ENCODE data around the gene C1QTNF5. TPM values are rescaled to one million over a fixed set of nuclear protein-coding genes. Genes with fewer than 3 reads are reported as not detected.

Gene C1QTNF5
- total and polyA plus RNA-seq, 2 donors (not counting 1 experiment from before 2014, with no cell fraction given) = not detected

- Histone ChIP-seq H3K4me1 (ENCODE audit: control insufficient read depth in 2 of 2, insufficient read depth in 2 of 2, low read length in 2 of 2) (no peaks in the 10 kb centered on the region), H3K27ac (ENCODE audit: low read length in 2 of 2) (no peak overlapping the region), H4K20me1 (ENCODE audit: control insufficient read depth, insufficient read depth, low read length, poor library complexity, severe bottlenecking) (peaks cover 6% of the 10 kb centered on the region), H3K27me3 (replicated peaks in 1 of 4; ENCODE audit: control extremely low read depth in 1 of 4, control insufficient read depth in 3 of 4, insufficient read depth in 4 of 4, low read length in 3 of 4) (no peaks in the 10 kb centered on the region), H3K79me2 (ENCODE audit: control insufficient read depth, insufficient read depth, low read length) (peaks cover 5% of the 10 kb centered on the region), H3K9ac (ENCODE audit: low read length) (no peak overlapping the region), H2AFZ (ENCODE audit: insufficient read depth, low read depth, low read length, poor library complexity, severe bottlenecking) (no peak overlapping the region), H3K4me2 (replicated peaks; ENCODE audit: low read depth, low read length, poor library complexity, severe bottlenecking) (no peak overlapping the region), H3K4me3 (ENCODE audit: control extremely low read depth in 1 of 5, extremely low read depth in 1 of 5, insufficient read depth in 1 of 5, low read depth in 2 of 5, low read length in 4 of 5) (no peak overlapping the region), H3K36me3 (replicated peaks in 1 of 2; ENCODE audit: control extremely low read depth in 1 of 2, control insufficient read depth in 1 of 2, extremely low read depth in 1 of 2, insufficient read depth in 2 of 2, low read length in 1 of 2) (peaks cover 25 to 48% of the 10 kb centered on the region in 2 experiments), H3K9me3 (ENCODE audit: control extremely low read depth in 1 of 3, control insufficient read depth in 2 of 3, insufficient read depth in 1 of 3, low read length in 2 of 3) (peaks cover 0 to 13% (median 6%) of the 10 kb centered on the region in 3 donors)
- no peaks in the 10 kb centered on the region for H3K9me3 Mint-ChIP-seq (ENCODE audit: insufficient read depth)
- ChIA-PET CTCF (interaction anchor here (1.6 kb wide), 1 partner anchor 8 kb away, joined by 4 read pairs; no protein-coding TSS in a partner anchor), POLR2A (no interaction called here)
- TF ChIP-seq CTCF (IDR thresholded peaks at IDR 0.05) = no peak
- no peaks in the 10 kb centered on the region for H3K27me3 Mint-ChIP-seq
- H3K4me1 Mint-ChIP-seq = no peaks in the 10 kb centered on the region
- WGBS (ENCODE audit: insufficient coverage) = 98% methylated on average over 6 of the region's 10 CpGs
- H3K27ac Mint-ChIP-seq = no peak overlapping the region
- no peak overlapping the region for H3K4me3 Mint-ChIP-seq
- ATAC-seq (ENCODE audit: low read depth) (no peak), DNase-seq (no peak)
- intact Hi-C loops (cut with micrococcal nuclease) = no loop called here
Measured at GRCh38 chr11:119290894-119291497, 49.7 kb downstream of the C1QTNF5 start.

Small RNAs within 50 kb of the gene (small RNA-seq; reads per million reads assigned to genes)
- gene RF01225 (ENCODE audit: insufficient read length, low read depth, low replicate concordance) = not detected
- gene RNU6-262P (ENCODE audit: insufficient read length, low read depth, low replicate concordance) = not detected

Other genes starting within 250 kb of the C1QTNF5 start
- gene DPAGT1, start 239.0 kb downstream of the C1QTNF5 start, total RNA-seq = 34.5 and 38.3 TPM in 2 replicates
- 60.3 and 64.3 TPM in 2 replicates for gene DPAGT1, start 239.0 kb downstream of the C1QTNF5 start, polyA plus RNA-seq
- gene C2CD2L, start 233.5 kb downstream of the C1QTNF5 start, total RNA-seq = 9.5 and 13.8 TPM in 2 replicates
- gene C2CD2L, start 233.5 kb downstream of the C1QTNF5 start, polyA plus RNA-seq = 14.1 and 17.0 TPM in 2 replicates
- 78.7 and 84.6 TPM in 2 replicates for gene HINFP, start 219.3 kb downstream of the C1QTNF5 start, total RNA-seq
- 51.5 and 60.6 TPM in 2 replicates for gene HINFP, start 219.3 kb downstream of the C1QTNF5 start, polyA plus RNA-seq
- not detected in 2 replicates for gene ABCG4, start 191.8 kb downstream of the C1QTNF5 start, total RNA-seq
- gene ABCG4, start 191.8 kb downstream of the C1QTNF5 start, polyA plus RNA-seq = not detected in 2 replicates
- gene NLRX1, start 172.2 kb downstream of the C1QTNF5 start, total RNA-seq = 9.6 and 10.4 TPM in 2 replicates
- gene NLRX1, start 172.2 kb downstream of the C1QTNF5 start, polyA plus RNA-seq = 4.5 and 6.3 TPM in 2 replicates
- gene NHERF4, start 155.4 kb downstream of the C1QTNF5 start, total RNA-seq = 0.22 and 0.76 TPM in 2 replicates
- gene NHERF4, start 155.4 kb downstream of the C1QTNF5 start, polyA plus RNA-seq = 0.61 TPM in 1 of 2 replicates, not detected in the other
- 35.2 and 38.7 TPM in 2 replicates for gene CBL, start 134.5 kb downstream of the C1QTNF5 start, total RNA-seq
- 11.7 and 12.5 TPM in 2 replicates for gene CBL, start 134.5 kb downstream of the C1QTNF5 start, polyA plus RNA-seq
- gene MCAM, start 23.8 kb downstream of the C1QTNF5 start, total RNA-seq = 0.29 and 0.42 TPM in 2 replicates
- 1.1 and 1.4 TPM in 2 replicates for gene MCAM, start 23.8 kb downstream of the C1QTNF5 start, polyA plus RNA-seq
- gene RNF26, start 6.4 kb downstream of the C1QTNF5 start, total RNA-seq = 21.3 and 21.8 TPM in 2 replicates
- gene RNF26, start 6.4 kb downstream of the C1QTNF5 start, polyA plus RNA-seq = 11.6 and 15.5 TPM in 2 replicates
- gene MFRP, start 5.8 kb upstream of the C1QTNF5 start, total RNA-seq = not detected in 2 replicates
- not detected in 2 replicates for gene MFRP, start 5.8 kb upstream of the C1QTNF5 start, polyA plus RNA-seq
- gene USP2, start 40.8 kb upstream of the C1QTNF5 start, total RNA-seq = not detected in 2 replicates
- gene USP2, start 40.8 kb upstream of the C1QTNF5 start, polyA plus RNA-seq = 0.09 and 0.40 TPM in 2 replicates
- not detected in 2 replicates for gene THY1, start 82.3 kb upstream of the C1QTNF5 start, total RNA-seq
- not detected in 2 replicates for gene THY1, start 82.3 kb upstream of the C1QTNF5 start, polyA plus RNA-seq

Measured in B cell (primary cell).